COR-L47 (cell line): ENCODE data around the gene KIAA1958.
"Not testable (repeated sequence)": the region's sequence is repeated elsewhere in the genome, so short reads cannot be mapped to it uniquely, and the experiment has no call there.

ENCODE experiments used
- DNase-seq: peaks from one replicate; lab custom pipeline; 2025; lab: John Stamatoyannopoulos, UW

KIAA1958 gene

DNA sequence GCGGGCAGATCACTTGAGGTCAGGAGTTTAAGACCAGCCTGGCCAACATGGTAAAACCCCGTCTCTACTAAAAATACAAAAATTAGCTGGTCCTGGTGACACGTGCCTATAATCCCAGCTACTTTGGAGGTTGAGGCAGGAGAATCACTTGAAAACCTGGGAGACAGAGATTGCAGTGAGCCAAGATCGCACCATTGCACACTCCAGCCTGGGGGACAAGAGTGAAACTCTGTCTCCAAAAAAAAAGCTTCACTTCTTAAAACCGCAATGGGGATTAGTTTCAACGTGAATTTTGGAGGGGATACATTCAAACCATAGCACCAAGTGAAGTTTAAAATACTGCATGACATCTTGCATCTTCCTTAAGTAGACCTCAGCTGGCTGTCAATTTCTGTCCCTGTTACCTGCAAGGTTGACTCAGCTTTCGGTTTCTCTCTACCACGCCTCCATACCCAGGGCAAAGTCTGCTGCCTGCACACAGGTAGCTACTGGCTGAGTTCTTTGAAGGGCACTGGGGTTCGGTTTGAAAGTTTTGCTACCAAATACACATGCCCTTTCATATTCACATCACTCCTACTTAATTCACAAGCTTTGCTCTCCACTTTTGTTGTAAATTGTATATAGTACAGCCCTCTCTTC is 69.3 kb downstream of the KIAA1958 start:
- no peak for DNase-seq

DNA sequence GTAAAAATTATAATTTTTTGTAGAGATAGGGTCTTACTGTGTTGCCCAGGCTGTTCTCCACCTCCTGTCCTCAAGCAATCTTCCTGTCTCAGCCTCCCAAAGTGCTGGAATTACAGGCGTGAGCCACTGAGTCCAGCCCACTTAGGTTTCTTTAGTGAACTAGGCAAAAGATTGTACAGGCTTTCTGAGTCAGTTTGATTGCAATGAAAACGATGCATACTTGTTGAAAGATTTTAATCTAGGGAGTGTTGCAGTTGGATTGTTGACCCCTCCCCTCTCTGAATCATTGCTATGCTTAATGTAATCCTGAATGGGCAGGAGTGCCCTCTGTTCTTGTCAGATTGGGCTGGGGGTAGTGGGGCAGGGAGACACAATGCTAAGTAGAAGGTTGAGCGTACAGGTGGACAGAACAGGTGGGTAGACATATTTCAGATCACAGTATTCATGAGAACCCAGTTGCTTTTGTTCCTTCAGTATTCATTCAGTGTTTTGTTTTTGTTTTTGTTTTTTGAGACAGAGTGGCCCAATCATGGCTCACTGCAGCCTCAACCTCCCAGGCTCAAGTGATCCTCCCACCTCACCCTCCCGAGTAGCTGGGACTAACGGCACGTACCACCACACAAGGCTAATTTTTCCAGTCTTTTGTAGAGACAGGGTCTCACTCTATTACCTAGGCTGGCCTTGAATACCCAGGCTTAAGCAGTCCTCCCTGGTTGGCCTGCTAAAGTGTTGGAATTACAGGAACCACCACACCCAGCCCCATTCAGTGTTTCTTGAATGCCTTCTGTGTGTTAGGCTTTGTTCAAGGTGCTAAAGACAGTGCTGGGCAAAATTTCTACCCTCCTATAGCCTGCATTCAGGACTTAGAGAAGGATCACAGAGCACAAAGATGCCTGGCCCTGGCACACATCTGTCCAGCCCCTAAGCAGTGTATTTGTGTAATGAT is 70.1 kb downstream of the KIAA1958 start:
- DNase-seq = no peak

- DNase-seq = no peak
Measured at GRCh38 chr9:112558476-112558875, 71.8 kb downstream of the KIAA1958 start.

GRCh38 chr9:112558978-112559377 is 72.4 kb downstream of the KIAA1958 start:
- no peak for DNase-seq

GRCh38 chr9:112559629-112560413 is 73.2 kb downstream of the KIAA1958 start:
- no peak for DNase-seq

DNA sequence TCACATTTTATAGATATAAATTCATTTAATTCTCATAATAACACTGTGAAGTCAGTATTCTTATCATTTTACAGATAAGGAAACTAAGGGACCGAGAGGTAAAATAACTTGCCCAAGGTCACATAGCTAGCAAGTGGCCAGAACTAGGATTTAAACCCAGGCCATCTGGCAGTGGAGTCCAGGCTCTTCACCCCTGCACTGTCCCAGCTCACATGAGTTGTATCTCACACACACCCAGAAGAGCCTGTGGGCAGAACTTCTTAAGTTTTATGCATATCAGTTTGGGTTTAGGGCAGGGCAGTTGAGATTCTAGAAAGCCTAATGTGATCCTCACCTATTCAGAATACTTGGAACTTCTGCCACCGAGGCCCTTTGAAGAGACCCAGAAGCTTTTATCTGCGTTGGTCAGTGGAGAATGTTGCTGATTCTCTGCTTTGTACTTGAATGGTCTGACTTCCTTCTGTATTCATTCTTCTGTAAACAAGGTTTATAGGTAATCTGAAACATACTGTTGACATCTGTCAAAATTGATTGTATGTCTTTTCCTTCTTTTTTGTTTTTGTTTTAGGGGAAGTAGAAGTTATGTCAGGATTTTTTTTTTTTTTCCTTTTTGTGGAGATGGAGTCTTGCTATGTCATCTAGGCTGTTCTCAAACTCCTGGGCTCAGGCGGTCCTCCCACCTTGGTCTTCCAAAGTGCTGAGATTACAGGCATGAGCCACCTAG is 75.8 kb downstream of the KIAA1958 start:
- DNase-seq = no peak

GRCh38 chr9:112569186-112569585 is 82.6 kb downstream of the KIAA1958 start:
- DNase-seq = no peak

- DNase-seq = no peak
Measured at GRCh38 chr9:112570671-112571167, 84.1 kb downstream of the KIAA1958 start.

DNA sequence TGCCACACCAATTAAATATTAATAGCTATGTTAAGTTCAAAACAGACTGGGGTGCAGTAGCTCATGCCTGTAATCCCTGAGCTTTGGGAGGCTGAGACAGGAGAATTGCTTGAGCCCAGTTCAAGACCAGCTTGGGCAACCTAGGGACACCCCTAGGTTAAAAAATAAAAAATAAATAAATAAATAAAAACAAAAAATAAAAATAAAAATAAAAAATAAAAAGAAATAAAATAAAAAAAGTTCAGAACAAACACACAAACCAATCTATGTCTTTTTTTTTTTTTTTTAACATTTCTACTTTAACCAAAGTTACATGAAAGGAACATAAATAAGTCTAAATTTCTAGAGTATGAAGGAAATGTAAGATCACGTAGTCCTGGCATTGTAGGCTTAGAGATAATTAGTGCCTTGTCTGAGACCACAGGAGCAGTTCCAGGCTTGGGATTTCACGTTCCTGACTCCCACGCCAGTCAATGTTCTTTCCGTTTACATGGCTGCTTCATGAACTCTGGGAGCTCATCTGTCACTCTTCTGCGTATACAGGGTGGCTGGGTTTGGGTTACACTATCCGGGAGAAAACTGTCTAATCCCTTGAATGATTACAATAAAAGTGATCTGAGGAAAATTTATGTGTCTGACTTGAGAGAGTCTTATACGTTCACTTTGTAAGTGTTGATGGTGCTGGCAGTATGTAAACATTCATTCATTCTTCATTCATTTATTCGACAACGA is 85.2 kb downstream of the KIAA1958 start:
- DNase-seq = no peak

DNA sequence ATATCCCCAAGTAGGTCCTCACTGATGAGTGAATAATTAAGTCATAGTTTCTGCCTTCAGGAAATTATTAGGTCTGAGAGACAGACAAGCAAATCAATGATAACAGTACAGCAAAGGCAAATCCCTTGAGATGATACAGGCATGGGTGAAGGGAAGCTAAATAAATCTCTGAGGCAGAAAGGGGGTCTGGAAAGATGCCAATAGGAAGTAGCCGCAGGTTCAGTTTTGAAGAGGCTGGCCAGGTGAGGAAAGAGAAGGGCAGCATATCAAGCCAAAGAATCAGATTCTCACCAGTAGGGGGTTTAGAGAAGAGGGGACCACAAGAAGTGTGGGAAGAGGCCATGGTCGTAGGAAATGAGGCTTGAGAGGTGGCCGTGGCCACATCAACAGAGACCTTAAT is 85.8 kb downstream of the KIAA1958 start:
- no peak for DNase-seq

- no peak for DNase-seq
Measured at GRCh38 chr9:112574008-112574407, 87.4 kb downstream of the KIAA1958 start.

DNA sequence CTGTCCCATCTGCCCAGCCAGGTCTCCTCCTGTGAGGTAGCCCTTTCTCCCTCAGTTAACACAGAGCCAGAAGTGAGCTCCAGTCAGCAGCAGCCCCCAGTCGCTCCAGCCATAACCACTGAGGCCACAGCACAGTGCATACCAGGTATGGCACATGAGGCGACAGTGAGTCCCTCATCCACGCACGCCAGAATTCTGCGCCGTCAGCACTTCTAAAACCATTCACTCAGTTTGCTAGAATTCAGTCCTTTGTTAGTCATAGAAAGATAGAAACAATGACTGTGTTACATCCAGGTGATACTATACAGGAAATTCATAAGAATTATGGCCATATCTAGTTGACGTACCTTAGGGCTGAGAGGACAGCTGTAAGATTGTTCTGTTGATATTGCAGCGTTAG is 88.5 kb downstream of the KIAA1958 start:
- DNase-seq = no peak

GRCh38 chr9:112581469-112582176 is 95.0 kb downstream of the KIAA1958 start:
- no peak for DNase-seq

- no peak for DNase-seq
Measured at GRCh38 chr9:112582371-112583262, 96.0 kb downstream of the KIAA1958 start.

GRCh38 chr9:112586599-112587155 is 100.0 kb downstream of the KIAA1958 start:
- DNase-seq = no peak

GRCh38 chr9:112591875-112592274 is 105.2 kb downstream of the KIAA1958 start:
- DNase-seq = not testable (repeated sequence)

GRCh38 chr9:112599732-112600131 is 113.1 kb downstream of the KIAA1958 start:
- DNase-seq = peak; percentile 5

DNA sequence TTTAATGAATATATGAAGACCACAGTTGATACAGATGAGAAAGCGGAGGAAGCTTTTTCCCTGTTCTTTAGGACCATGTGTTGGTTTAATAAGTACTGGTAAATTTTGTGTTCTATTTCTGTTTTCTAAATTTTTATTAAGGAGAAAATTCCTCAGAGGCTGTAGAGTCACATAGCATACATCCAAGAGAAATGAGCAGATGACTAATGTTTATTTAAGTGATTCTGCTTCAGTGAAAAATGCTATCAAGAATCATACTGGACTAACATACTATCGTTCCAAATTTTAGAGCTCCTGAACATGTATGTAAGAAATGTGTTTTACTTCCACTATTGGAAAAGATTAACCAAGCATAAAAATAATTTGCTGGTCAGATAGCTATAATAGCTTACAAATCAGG is 115.0 kb downstream of the KIAA1958 start:
- no peak for DNase-seq

DNA sequence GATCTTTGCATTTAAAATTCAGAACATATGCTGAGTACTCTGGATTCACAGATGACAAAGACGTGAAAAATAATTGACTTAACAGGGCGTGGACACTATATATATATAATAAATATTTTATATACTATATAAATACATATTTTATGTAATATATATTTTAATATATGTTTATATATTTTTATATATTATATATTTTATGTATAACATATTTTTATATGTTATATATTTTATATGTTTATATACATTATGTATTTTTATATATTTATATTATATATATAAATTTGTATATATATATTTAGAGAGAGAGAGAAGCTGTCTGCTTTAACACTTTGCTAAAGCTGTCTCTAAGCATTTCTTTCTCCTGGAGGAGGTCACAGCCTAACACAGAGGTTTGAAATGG is 118.2 kb downstream of the KIAA1958 start:
- DNase-seq = no peak
